CD8-positive, alpha-beta memory T cell (primary cell): ENCODE results near the gene IL1B. TPM values are rescaled to one million over a fixed set of nuclear protein-coding genes. Genes with fewer than 3 reads are reported as not detected.
"Not testable (repeated sequence)": the region's sequence is repeated elsewhere in the genome, so short reads cannot be mapped to it uniquely, and the experiment has no call there.

ENCODE experiments used
- CTCF ChIA-PET: fragments of 350-600 bp; sonication (Branson Sonifier 250); formaldehyde crosslinking; loops from one replicate; lab custom pipeline; 2021; ENCODE audit warnings: antibody characterized with exemption; lab: Charles Lee
- POLR2A ChIA-PET: fragments of 350-600 bp; sonication (Branson Sonifier 250); formaldehyde crosslinking; loops from one replicate; lab custom pipeline; 2021; ENCODE audit warnings: antibody characterized with exemption; lab: Charles Lee
- DNase-seq, 5 donors: peaks; one replicate each; pipeline versions ENCODE4 v3.0.0 to v3.0.0-alpha.2; 2020 to 2022; ENCODE audit warnings: mixed read lengths in 1 of 5
- H3K27ac ChIP-seq: one replicate; pipeline ENCODE4 v1.7.0; 2013; ENCODE audit warnings: low read depth, mild to moderate bottlenecking, low read length, moderate library complexity
- H3K27me3 ChIP-seq: 2 replicates; pipeline ENCODE4 v1.7.0; 2013; ENCODE audit warnings: low read length, mild to moderate bottlenecking; ENCODE audit not compliant: insufficient read depth, poor library complexity, severe bottlenecking
- H3K36me3 ChIP-seq: 2 replicates; pipeline ENCODE4 v1.7.0; 2013; ENCODE audit warnings: mild to moderate bottlenecking, low read length, moderate library complexity; ENCODE audit not compliant: insufficient read depth
- H3K4me1 ChIP-seq: 2 replicates; pipeline ENCODE4 v1.7.0; 2013; ENCODE audit warnings: mild to moderate bottlenecking, low read length, moderate library complexity; ENCODE audit not compliant: insufficient read depth
- H3K4me3 ChIP-seq: 2 replicates; pipeline ENCODE4 v1.7.0; 2013; ENCODE audit warnings: mild to moderate bottlenecking, low read length
- H3K9me3 ChIP-seq: 2 replicates; pipeline ENCODE4 v1.7.0; 2013; ENCODE audit warnings: mild to moderate bottlenecking, low read length
- H3K27ac Mint-ChIP-seq, 8 donors: one replicate each; pipeline ENCODE4 v1.8.0; 2020 to 2021; ENCODE audit warnings: mixed read lengths in 8 of 8, mild to moderate bottlenecking in 6 of 8, inconsistent platforms in 3 of 8, moderate library complexity in 3 of 8
- H3K27me3 Mint-ChIP-seq, 2 donors: one replicate each; pipeline ENCODE4 v1.8.0; 2020 to 2021; ENCODE audit warnings: mixed read lengths in 2 of 2, mild to moderate bottlenecking in 1 of 2, moderate library complexity in 1 of 2
- H3K36me3 Mint-ChIP-seq, 3 donors: one replicate each; pipeline ENCODE4 v1.8.0; 2020 to 2021; ENCODE audit warnings: mixed read lengths in 3 of 3, inconsistent platforms in 1 of 3, mild to moderate bottlenecking in 1 of 3
- H3K4me1 Mint-ChIP-seq, 3 donors: one replicate each; pipeline ENCODE4 v1.8.0; 2020 to 2021; ENCODE audit warnings: mixed read lengths in 3 of 3, inconsistent platforms in 1 of 3, mild to moderate bottlenecking in 1 of 3
- H3K4me3 Mint-ChIP-seq, 7 donors: one replicate each; pipeline ENCODE4 v1.8.0; 2020 to 2021; ENCODE audit warnings: mixed read lengths in 7 of 7, mild to moderate bottlenecking in 6 of 7, moderate library complexity in 4 of 7, inconsistent platforms in 2 of 7
- H3K9me3 Mint-ChIP-seq, 5 donors: one replicate each; pipeline ENCODE4 v1.8.0; 2020 to 2022; ENCODE audit warnings: mixed read lengths in 5 of 5, mild to moderate bottlenecking in 3 of 5, moderate library complexity in 2 of 5, inconsistent platforms in 1 of 5
- polyA plus RNA-seq: library from polyadenylated mRNA; unstranded; fragments of 300-500 nt; fragmentation: Illumina TruSeq; gene quantifications from one replicate; pipeline ENCODE4 v1.2.3, GENCODE V29; 2021
- total RNA-seq, 2 experiments: library from RNA; stranded (reverse); gene quantifications; one replicate each; pipeline ENCODE4 v1.2.3, GENCODE V29; 2021

Gene IL1B
- total and polyA plus RNA-seq, 3 experiments from 2014 or later: not detected

- Mint-ChIP-seq H3K27me3 (peaks cover 21 to 37% of the 10 kb centered on the region in 2 donors), H3K4me1 (no peaks in the 10 kb centered on the region), H3K9me3 (peaks cover 0 to 4% (median 0%) of the 10 kb centered on the region in 5 donors), H3K27ac (no peak overlapping the region), H3K4me3 (no peak overlapping the region), H3K36me3 (peaks cover 0 to 4% (median 0%) of the 10 kb centered on the region in 3 donors)
- POLR2A ChIA-PET: no interaction called here
- H3K4me3 ChIP-seq: no peak overlapping the region
- CTCF ChIA-PET: interaction anchor here (2.3 kb wide), 1 partner anchor 17 kb away, joined by 5 read pairs; no protein-coding TSS in a partner anchor
- DNase-seq: no peak
- H3K27me3 ChIP-seq: no peaks in the 10 kb centered on the region
- H3K36me3 ChIP-seq: no peaks in the 10 kb centered on the region
- no peaks in the 10 kb centered on the region for H3K4me1 ChIP-seq
- H3K9me3 ChIP-seq: no peaks in the 10 kb centered on the region
- H3K27ac ChIP-seq: no peak overlapping the region
These were observed 31.4 kb upstream of the IL1B start for GRCh38 chr2:112867701-112868631.

GRCh38 chr2:112866128-112866835 is 29.7 kb upstream of the IL1B start:
- ChIA-PET POLR2A (no interaction called here), CTCF (no interaction called here)
- H3K4me1 Mint-ChIP-seq: no peaks in the 10 kb centered on the region
- DNase-seq: no peak
- no peaks in the 10 kb centered on the region for H3K9me3 Mint-ChIP-seq
- peaks cover 0 to 4% (median 0%) of the 10 kb centered on the region in 3 donors for H3K36me3 Mint-ChIP-seq
- H3K9me3 ChIP-seq: no peaks in the 10 kb centered on the region
- H3K4me1 ChIP-seq: no peaks in the 10 kb centered on the region
- H3K36me3 ChIP-seq: no peaks in the 10 kb centered on the region
- peak overlapping the region in 1 of 8 donors; percentile 9 for H3K27ac Mint-ChIP-seq
- H3K27me3 ChIP-seq: no peaks in the 10 kb centered on the region
- H3K27ac ChIP-seq: no peak overlapping the region
- no peak overlapping the region for H3K4me3 Mint-ChIP-seq
- peaks cover 13 to 27% of the 10 kb centered on the region in 2 donors for H3K27me3 Mint-ChIP-seq
- H3K4me3 ChIP-seq: no peak overlapping the region

- H3K4me1 Mint-ChIP-seq: no peaks in the 10 kb centered on the region
- Histone ChIP-seq H3K4me1 (no peaks in the 10 kb centered on the region), H3K27ac (no peak overlapping the region), H3K4me3 (no peak overlapping the region), H3K9me3 (no peaks in the 10 kb centered on the region), H3K27me3 (no peaks in the 10 kb centered on the region), H3K36me3 (no peaks in the 10 kb centered on the region)
- CTCF ChIA-PET: no interaction called here
- POLR2A ChIA-PET: no interaction called here
- no peak overlapping the region for H3K27ac Mint-ChIP-seq
- H3K27me3 Mint-ChIP-seq: peaks cover 4 to 16% of the 10 kb centered on the region in 2 donors
- peaks cover 0 to 6% (median 4%) of the 10 kb centered on the region in 3 donors for H3K36me3 Mint-ChIP-seq
- no peak for DNase-seq
- no peak overlapping the region for H3K4me3 Mint-ChIP-seq
- H3K9me3 Mint-ChIP-seq: peaks cover 0 to 14% (median 6%) of the 10 kb centered on the region in 5 donors
These were observed 27.5 kb upstream of the IL1B start for GRCh38 chr2:112864072-112864471.

GRCh38 chr2:112859406-112860183 is 23.0 kb upstream of the IL1B start:
- H3K27me3 Mint-ChIP-seq, H3K4me1 Mint-ChIP-seq, H3K27ac ChIP-seq, POLR2A ChIA-PET, H3K27ac Mint-ChIP-seq, H3K36me3 ChIP-seq, DNase-seq, H3K27me3 ChIP-seq, H3K36me3 Mint-ChIP-seq, H3K4me1 ChIP-seq, H3K4me3 ChIP-seq, H3K9me3 ChIP-seq, H3K4me3 Mint-ChIP-seq, CTCF ChIA-PET: not testable (repeated sequence)
- H3K9me3 Mint-ChIP-seq: peaks cover 5 to 22% (median 14%) of the 10 kb centered on the region in 5 donors

GRCh38 chr2:112850588-112850987 is 14.0 kb upstream of the IL1B start:
- Mint-ChIP-seq H3K4me1 (no peaks in the 10 kb centered on the region), H3K27me3 (peaks cover 17 to 58% of the 10 kb centered on the region in 2 donors), H3K9me3 (no peaks in the 10 kb centered on the region), H3K27ac (no peak overlapping the region), H3K4me3 (no peak overlapping the region), H3K36me3 (no peaks in the 10 kb centered on the region)
- POLR2A ChIA-PET: no interaction called here
- no peaks in the 10 kb centered on the region for H3K36me3 ChIP-seq
- H3K27me3 ChIP-seq: no peaks in the 10 kb centered on the region
- CTCF ChIA-PET: no interaction called here
- no peak for DNase-seq
- H3K27ac ChIP-seq: no peak overlapping the region
- no peak overlapping the region for H3K4me3 ChIP-seq
- H3K9me3 ChIP-seq: no peaks in the 10 kb centered on the region
- no peaks in the 10 kb centered on the region for H3K4me1 ChIP-seq

GRCh38 chr2:112849956-112850355 is 13.4 kb upstream of the IL1B start:
- Histone ChIP-seq H3K4me1 (no peaks in the 10 kb centered on the region), H3K27me3 (no peaks in the 10 kb centered on the region), H3K9me3 (no peaks in the 10 kb centered on the region), H3K36me3 (no peaks in the 10 kb centered on the region), H3K27ac (no peak overlapping the region), H3K4me3 (no peak overlapping the region)
- Mint-ChIP-seq H3K36me3 (no peaks in the 10 kb centered on the region), H3K27ac (no peak overlapping the region), H3K27me3 (peaks cover 17 to 56% of the 10 kb centered on the region in 2 donors), H3K4me1 (no peaks in the 10 kb centered on the region), H3K9me3 (no peaks in the 10 kb centered on the region), H3K4me3 (peak overlapping the region in 1 of 7 donors; percentile 60)
- no peak for DNase-seq
- POLR2A ChIA-PET: no interaction called here
- CTCF ChIA-PET: no interaction called here

- Histone ChIP-seq H3K27me3 (no peaks in the 10 kb centered on the region), H3K27ac (no peak overlapping the region), H3K9me3 (no peaks in the 10 kb centered on the region), H3K36me3 (no peaks in the 10 kb centered on the region), H3K4me1 (no peaks in the 10 kb centered on the region), H3K4me3 (no peak overlapping the region)
- POLR2A ChIA-PET: no interaction called here
- no peak overlapping the region for H3K27ac Mint-ChIP-seq
- H3K9me3 Mint-ChIP-seq: no peaks in the 10 kb centered on the region
- H3K36me3 Mint-ChIP-seq: no peaks in the 10 kb centered on the region
- CTCF ChIA-PET: interaction anchor here (0.8 kb wide), 1 partner anchor 36 kb away, joined by 3 read pairs; no protein-coding TSS in a partner anchor
- no peaks in the 10 kb centered on the region for H3K4me1 Mint-ChIP-seq
- H3K27me3 Mint-ChIP-seq: peaks cover 14 to 53% of the 10 kb centered on the region in 2 donors
- DNase-seq: no peak
- no peak overlapping the region for H3K4me3 Mint-ChIP-seq
These were observed 12.3 kb upstream of the IL1B start for GRCh38 chr2:112848833-112849232.
